ENCODE data around the gene TRAF7.

TRAF7 gene

DNA sequence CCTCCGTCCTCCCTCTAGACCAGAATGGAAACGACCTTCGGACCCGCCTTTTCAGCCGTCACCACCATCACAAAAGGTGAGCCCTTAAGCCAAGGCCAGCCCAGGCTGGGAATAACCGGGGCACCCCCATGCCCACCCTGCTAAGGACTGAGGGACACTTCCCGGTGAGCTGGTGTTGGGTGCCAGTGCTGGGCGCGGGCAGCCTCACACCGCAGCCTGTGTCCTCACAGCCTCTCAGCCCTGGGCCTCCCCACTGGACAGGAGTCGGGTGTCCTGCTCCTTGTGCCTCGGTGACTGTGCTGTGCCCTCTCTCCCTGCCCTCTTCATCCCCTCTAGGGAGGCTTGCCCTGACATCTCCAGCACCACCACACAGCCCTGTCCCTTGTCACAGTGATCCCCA is 10.3 kb downstream of the TRAF7 start:
- DNase-seq (ENCODE audit: low read depth in 2 of 2) = no peak

DNA sequence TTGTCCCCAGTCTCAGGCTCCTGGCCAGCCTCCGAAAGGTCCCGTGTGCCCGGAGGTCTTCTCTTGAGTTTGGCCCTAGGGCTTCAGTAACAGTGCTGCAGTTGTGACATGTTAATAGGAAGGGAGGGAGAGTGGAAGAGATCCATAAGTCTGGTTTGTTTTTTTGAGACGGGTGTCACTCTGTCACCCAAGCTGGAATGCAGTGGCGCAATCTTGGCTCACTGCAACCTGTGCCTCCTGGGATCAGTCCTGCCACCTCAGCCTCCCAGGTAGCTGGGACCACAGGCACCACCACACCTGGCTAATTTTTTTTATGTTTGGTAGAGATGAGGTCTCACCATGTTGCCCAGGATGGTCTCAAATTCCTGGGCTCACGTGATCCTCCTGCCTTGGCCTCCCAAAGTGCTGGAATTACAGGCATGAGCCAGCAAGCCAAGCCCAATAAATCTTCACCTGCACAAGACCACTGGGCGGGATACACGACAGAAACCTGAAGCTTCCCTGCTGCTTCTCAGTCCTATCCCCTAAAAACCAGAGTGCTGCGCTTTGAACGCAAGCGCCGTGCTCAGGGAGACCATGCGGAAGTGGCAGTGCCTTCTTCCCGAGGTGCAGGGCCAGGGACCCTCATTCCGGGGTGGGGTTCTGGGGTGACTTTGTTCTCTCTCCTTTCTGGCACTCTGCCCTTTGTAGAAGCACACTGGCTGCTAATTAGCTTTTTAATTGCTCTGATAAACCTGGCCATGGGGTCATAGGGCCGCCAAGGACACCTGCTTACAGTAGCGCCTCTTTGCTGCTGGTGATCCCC is 10.9 kb downstream of the TRAF7 start:
- no peak for DNase-seq (ENCODE audit: low read depth in 2 of 2)

DNA sequence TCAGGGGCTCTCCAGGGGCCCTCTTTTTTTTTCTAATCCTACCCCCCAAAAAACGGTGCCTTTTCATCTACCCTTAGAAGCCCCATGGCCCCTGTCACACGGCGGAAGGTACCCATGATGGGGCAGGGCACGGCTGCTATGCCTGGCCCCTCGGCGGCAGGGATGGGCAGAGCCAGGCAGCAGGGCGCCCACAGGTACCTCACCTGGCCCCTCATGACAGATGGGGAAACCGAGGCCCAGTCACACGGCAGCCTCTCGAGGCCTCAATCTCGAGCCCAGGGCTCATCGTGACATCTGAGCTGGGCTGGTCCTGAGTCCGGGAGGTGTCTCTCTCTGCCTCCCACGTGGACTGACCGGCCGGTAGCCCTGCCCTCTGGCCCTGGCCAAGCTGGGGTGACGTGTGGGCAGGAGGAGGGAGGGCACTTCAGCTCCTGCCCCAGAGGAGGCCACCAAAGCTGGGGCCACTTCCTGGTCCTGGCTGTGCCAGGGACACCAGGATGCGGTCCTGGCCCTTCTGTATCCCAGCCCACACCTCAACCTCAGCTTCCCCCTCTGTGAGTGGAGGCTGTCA is 11.6 kb downstream of the TRAF7 start:
- no peak for DNase-seq (ENCODE audit: low read depth in 2 of 2)

DNA sequence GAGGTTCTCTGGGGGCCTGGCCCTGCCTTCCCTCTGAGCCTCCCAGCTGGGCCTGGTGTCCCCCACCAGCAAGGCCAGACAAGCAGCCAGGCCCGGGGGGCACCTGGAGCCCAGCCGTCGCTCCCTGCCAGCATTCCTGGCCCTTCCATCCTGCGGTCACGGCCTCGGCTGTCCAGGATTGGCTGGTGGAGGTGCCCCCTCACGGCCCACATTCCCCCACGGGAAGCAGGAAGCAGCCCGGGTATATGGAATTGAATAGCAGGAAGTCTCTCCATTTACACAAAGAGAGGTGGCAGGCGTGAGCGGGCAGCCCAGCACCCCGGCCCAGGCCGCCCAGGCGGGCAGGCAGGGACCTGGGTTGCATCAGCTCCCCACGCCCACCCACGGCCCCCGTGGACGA is 14.5 kb downstream of the TRAF7 start:
- DNase-seq (ENCODE audit: low read depth in 2 of 2) = no peak

DNA sequence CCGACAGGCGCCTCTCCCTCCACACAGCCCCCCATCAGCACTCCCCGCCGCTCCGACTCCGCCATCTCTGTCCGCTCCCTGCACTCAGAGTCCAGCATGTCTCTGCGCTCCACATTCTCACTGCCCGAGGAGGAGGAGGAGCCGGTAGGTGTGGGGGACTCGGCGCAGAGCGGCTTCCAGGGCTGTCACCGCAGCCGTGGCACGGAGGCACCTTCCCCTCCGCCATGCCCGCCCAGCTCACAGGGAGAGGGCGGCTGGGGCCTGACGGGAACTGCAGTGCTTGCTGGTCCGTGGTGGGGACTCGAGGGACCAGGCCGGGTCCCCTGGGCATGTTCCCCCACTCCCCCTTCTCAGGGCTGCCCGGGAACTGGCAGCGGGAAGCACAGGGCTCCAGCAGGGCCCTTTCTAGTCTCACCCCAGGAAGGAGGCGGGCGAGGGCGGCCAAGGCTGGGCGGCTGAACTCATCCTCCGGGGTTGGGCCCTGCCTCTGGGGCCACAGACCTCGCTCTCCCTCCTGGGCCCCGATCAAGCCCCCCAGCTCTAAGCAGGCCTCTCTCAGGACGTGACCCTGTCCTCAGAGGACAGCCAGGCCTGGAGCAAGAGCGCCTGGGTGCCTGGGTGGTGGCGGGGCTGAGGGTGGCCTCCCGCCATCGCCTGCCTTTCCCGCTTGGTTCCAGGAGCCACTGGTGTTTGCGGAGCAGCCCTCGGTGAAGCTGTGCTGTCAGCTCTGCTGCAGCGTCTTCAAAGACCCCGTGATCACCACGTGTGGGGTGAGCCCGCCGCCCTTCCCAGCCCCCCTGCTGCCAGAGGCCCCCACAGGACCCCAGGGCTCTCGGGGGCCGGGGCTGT is 15.2 kb downstream of the TRAF7 start:
- no peak for DNase-seq (ENCODE audit: low read depth in 2 of 2)

DNA sequence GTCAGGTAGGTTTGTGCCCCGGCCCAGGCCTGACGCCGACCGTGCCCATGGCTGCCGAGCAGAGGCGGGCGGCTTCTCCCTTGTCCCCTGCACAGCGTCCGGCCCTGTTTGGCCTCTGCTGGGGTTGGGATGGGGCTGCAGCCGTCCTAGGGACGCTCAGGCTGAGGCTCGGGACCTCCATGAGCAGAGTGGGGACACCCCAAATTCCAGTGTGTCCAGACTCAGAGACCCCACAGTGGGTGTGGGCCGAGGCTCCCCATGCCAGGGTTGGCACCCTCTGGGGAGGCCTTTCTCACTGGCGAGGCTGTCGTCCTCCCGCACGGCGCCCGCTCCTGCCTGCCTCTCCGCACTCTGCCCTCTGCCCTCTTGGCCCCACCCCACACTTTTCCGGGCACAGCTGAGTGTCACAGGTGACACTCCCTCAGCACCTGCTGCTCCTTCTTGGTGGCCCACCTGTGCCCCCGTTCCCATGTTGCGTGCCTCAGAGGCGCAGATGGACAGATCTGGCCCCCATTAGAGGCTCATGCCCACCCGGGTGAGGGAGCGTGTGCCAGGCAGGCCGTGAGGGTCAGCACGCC is 16.1 kb downstream of the TRAF7 start:
- DNase-seq (ENCODE audit: low read depth in 2 of 2) = no peak

DNA sequence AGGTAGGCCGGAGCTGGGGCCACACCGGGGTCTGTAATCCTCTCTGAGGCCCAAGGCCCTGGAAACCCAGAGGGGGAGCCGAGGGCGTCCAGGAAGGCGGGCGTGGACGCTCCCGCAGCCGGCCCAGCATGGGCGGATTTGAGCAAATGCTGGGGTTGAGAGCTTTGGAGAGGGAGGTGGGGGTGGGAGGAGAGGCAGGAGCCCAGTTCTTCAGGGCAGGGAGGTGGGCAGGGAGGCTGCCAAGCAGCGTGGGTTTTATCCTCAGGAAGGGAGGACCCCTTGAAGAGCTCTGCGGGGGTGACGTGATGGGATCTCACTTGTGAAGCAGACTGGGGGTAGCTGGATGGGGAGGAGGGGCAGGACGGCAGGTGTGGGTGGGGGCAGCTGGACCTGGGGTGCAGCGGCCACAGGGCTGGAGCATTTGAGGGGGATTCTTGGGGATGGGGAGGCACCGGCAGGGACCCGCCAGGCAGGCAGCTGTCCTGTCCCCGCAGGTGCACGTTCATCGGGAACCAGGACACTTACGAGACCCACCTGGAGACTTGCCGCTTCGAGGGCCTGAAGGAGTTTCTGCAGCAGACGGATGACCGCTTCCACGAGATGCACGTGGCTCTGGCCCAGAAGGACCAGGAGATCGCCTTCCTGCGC is 17.2 kb downstream of the TRAF7 start:
- DNase-seq (ENCODE audit: low read depth in 2 of 2) = no peak

DNA sequence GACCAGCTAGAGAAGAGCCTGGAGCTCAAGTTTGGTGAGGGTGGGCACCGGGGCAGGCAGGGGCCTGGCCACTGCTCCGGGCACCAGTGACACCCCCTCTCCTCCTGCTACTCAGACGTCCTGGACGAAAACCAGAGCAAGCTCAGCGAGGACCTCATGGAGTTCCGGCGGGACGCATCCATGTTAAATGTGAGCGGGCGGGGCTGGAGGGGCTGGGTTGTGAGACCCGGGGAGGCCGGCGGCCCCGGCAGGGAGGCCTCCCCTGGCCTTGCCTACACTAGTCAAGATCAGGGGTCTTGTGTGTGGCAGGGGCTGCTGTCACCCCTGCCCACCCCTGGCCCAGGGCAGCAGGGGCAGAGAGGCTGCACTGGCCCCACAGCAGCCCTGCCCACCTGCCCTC is 17.8 kb downstream of the TRAF7 start:
- DNase-seq (ENCODE audit: low read depth in 2 of 2) = no peak

DNA sequence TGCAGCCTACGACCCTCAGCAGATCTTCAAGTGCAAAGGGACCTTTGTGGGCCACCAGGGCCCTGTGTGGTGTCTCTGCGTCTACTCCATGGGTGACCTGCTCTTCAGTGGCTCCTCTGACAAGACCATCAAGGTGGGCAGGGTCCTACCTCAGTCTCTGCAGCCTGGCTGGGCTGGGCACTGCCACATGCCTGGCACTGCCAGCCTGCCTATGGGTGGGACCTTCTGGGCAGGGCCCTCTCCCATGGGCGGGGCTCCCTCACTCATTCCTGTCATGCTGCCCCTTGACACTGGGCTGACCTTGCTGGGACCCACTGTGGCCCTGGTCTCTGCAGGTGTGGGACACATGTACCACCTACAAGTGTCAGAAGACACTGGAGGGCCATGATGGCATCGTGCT is 18.3 kb downstream of the TRAF7 start:
- no peak for DNase-seq (ENCODE audit: low read depth in 2 of 2)

DNA sequence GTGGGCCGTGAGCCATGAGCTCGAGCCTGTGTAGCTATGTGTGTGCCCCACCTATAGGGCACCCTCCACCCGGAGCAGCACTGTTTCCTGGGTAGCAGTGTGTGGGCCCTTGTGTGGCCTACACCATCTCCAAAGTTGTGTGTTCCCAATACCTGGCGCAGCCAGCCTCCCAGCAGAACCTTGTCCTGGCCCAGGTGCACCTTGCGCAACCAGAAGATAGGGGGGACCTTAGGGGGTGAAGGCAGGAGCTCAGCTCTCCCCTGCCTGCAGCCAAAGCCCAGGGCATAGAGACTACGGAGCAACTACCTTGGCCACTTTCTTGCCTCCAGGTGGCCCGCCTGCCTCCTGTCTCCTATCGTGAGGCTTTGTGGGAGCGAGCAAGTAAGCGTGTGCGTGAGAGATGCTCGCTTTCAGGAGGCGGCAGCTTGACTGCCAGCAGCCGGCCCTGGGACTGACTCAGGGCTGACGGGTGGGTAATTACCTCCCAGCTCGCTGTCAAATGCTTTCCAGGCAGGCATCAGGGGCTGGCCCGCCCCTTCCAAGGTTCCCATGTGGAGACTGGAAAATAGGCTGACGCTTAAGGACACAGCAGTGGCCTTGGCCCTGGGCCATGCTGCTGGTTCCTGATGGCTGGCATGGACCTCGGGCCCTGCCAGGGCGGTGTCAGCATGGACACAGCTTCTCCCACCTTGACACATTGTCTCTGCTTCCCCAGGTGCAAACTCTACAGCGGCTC is 19.0 kb downstream of the TRAF7 start:
- DNase-seq (ENCODE audit: low read depth in 2 of 2) = no peak

DNA sequence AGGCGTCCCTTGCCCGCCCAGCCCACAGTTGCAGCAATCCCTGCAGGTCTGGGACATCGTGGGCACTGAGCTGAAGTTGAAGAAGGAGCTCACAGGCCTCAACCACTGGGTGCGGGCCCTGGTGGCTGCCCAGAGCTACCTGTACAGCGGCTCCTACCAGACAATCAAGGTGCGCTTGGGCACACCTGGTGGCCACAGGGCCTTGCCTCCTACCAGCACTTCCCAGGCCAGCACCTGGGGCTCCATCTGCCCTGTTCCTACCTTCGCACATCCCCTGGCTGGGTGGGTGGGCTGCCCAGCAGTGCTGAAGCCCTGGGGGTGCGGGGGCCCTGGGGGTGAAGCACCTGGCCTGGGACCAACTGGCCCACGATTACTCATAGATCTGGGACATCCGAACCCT is 19.9 kb downstream of the TRAF7 start:
- DNase-seq (ENCODE audit: low read depth in 2 of 2) = no peak

DNA sequence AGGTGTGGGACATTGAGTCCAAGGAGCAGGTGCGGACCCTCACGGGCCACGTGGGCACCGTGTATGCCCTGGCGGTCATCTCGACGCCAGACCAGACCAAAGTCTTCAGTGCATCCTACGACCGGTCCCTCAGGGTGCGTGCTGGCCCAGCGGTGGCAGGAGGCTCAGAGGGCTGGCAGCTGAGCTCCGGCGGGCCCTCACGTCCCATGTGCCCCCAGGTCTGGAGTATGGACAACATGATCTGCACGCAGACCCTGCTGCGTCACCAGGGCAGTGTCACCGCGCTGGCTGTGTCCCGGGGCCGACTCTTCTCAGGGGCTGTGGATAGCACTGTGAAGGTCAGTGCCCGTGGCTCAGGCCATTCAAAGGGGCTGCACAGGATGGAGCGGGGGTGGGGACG is 20.5 kb downstream of the TRAF7 start:
- no peak for DNase-seq (ENCODE audit: low read depth in 2 of 2)

DNA sequence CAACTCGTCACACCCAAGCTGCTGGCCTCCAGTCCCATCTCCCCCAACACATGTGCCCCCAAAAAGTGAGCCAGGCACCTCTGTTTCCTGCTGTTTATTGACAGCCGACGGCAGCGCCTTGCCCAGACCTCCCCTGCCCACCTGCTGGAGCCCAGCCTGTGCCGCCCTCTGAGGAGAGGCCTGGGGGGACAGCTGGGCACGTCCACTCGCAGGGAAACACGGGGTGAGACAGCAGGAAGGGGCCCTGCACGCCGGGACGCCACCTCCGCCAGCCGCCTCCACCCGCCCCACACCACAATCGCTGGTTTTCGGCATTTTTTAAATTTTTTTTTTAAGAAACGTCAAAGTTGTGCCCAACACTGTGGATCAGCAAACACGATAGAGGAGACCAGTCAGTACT is 21.5 kb downstream of the TRAF7 start:
- DNase-seq (ENCODE audit: low read depth in 2 of 2) = no peak

DNA sequence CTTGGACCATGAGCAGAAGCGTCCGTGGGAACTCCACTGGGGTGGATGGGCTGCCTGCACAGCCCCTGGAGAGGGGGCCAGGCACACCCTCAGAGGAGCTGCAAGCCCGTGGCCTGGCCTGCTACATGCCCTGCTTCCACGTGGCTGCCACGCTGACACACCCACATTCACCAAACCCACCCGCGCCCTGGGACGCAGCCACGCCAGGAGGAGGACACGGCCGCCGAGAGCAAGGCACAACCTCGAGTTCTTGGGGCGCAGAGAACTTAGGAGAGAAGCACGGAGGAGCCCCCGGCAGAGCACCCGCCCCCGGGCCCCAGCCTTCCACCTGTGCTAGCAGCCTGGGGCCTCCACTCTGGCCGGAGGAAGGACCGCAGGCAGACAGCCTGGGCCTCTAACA is 22.0 kb downstream of the TRAF7 start:
- no peak for DNase-seq (ENCODE audit: low read depth in 2 of 2)

DNA sequence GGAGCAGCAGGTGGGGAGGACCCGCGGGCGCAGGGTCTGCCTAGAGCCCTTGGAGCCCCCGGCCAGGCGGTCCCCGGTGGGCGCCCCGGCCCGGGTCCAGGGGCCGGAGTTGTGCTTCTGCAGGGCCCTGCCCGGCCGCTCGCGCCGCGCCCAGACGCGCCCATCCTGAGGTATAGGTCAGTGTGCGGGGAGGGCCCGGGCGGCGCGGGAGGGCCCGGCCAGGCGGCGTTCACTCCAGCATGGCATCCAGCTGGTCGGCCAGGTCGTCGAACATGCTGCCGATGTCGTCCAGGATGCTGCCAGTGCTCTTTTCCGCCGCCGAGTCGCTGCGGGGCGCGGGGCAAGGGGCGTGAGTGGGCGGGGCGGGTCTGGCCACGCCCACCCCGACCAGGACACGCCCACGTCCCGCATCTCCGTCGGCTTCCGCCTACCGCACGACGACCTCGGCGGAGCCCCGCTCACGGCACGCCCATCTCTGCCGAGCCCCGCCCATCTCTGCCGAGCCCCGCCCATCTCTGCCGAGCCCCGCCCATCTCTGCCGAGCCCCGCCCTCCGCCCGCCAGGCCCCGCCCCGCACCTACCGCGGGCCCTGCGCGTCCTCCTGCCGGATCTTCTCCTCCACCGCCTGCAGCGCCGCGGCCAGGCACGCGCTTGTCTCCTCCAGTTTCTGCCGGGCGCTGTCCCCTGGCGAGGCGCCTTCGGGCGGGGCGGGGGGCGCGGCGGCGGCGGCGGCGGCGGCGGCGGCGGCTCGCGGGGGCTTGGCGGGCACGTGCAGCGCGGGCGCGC is 22.9 kb downstream of the TRAF7 start:
- no peak for DNase-seq (ENCODE audit: low read depth in 2 of 2)

DNA sequence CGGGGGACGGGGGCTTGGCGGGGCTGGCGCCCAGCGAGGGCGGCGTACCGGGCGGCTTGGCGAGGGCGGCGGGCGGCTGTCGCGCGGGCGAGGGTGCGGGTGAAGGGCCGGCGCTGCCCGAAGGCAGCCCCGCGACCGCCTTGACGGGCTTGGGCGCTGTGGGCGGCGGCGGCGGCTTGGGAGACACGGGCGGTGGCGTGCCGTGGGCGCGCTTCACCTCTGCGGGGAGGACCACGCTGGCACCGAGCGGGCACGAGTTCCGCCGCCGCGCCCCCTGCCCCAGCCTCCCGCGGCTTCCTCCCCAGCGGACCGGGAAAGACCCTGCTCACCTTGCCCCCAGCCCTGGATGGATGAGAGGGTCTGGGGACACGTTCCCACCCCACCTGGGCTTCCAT is 23.5 kb downstream of the TRAF7 start:
- DNase-seq (ENCODE audit: low read depth in 2 of 2) = no peak

DNA sequence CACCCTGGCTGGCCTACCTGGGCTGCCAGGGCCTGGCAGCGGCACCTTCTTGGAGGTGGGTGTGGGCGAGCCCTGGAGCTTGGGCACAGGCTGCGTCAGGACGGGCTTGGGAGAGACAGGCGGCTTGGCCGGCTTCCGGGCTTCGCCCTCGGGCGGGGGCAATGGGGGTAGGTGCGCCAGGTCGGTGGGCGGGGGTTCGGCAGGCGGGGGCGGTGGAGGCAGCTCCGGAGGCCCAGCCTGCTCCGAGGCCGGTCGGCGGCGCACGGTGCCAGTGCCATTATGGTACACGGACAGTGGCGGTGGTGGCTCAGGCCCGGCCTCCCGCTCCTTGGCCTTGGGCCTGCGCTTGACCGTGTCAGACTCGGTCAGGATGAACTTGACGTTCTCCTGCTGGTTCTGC is 24.0 kb downstream of the TRAF7 start:
- no peak for DNase-seq (ENCODE audit: low read depth in 2 of 2)

DNA sequence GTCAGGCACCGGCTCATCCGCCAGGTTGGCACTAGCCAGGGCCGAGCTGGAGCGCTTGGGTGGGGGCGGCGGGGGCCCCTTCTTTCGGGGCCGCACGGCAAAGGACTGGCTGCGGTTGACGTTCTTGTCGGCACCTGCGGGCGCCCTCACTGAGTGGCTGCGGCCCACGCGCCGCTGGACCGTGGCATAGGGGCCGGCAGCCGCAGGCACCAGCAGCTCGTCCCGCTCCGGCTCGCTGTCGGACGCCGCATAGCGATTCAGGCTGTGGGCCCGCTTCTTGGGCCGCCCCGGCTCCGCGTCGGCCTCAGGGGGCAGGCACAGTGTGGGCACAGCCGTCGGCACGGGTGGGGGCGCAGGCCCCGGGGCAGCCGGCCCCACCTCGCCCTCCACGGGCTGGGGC is 24.9 kb downstream of the TRAF7 start:
- DNase-seq (ENCODE audit: low read depth in 2 of 2) = no peak

DNA sequence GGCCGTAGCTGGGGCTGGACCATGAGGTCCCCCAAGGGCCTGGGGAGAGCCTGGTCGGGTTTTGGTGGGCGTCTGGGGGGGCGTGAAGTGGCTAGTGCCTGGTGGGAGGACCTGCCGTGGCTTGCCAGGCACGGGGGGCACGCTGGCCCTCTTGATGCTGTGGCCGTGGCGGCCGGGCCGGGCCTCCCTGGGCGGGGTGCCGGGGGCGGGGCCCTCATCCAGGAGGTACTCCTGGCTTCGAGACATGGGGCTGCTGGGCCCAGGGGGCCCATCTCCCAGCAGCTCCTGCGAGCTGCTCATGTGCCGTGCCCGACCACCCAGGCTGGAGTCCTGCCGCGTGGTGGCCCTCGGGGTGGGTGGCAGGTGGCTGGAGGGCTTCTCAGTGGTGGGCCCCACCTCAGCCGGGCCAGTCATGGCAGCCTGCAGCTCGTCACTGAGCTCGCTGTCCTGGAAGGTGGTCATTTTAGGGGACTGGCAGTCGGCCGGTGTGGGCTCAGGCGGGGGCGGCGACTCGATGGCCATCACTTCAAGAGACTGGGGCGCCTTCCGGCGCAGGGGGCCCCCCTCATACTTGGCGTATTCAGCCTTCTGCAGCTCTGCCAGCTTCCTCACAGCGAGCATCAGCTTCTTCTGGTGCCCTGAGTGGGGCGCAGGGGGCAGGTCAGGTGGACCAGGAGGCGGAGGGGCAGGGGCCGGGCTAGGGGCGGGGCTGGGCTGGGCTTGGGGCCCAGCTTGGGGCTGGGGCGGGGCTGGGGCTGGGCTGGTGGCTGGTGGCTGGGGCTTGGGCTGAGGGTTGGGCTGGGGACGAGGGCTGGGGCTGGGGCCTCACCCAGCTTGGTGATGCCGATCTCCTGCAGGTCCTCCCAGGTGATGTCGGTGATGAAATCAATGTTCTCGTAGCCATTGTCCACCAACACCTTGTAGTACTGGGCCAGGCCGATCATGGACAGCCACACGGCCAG is 25.7 kb downstream of the TRAF7 start:
- no peak for DNase-seq (ENCODE audit: low read depth in 2 of 2)
